ENCODE data around the gene GPR152. TPM values are rescaled to one million over a fixed set of nuclear protein-coding genes. Genes with fewer than 3 reads are reported as not detected.

The GPR152 gene
- total and polyA plus RNA-seq, 2 of the 8 experiments (the other 6 are each of a cell fraction or from before 2014, with no cell fraction given), result not detected

- TF ChIP-seq NANOG (IDR thresholded peaks at IDR 0.05; ENCODE audit: insufficient read depth, low read depth, low read length, poor library complexity, severe bottlenecking), result no peak
- TF ChIP-seq SIN3A (conservative IDR thresholded peaks at IDR 0.05 in 1 of 2, IDR thresholded peaks at IDR 0.05 in 1 of 2; ENCODE audit: low read depth in 1 of 2, low read length in 2 of 2), result no peak
Observed at GRCh38 chr11:67433536-67434394, 18.8 kb downstream of the GPR152 start (continued).

All from H1 (cell line).